Left renal cortex interstitium (tissue), 4 donors: ENCODE results near the gene CHDH. TPM values are rescaled to one million over a fixed set of nuclear protein-coding genes. Genes with fewer than 3 reads are reported as not detected.

Source experiments
- DNase-seq, 4 donors: peaks; one replicate each; pipeline ENCODE4 v3.0.0-alpha.2; 2013; ENCODE audit warnings: low read depth in 4 of 4, low spot score in 2 of 4, missing footprints in 1 of 4
- polyA plus RNA-seq, 4 donors: library from polyadenylated mRNA; unstranded; fragments of 120-200 nt; gene quantifications; one replicate each; pipeline ENCODE4 v1.2.1, GENCODE V29; 2013; ENCODE audit not compliant: insufficient read length in 4 of 4

The CHDH gene
- polyA plus RNA-seq, 4 donors, result 7.2 to 10.7 (median 9.4) TPM

- DNase-seq, result no peak
Measured at GRCh38 chr3:53812434-53812833, 33.8 kb downstream of the CHDH start.

GRCh38 chr3:53811143-53811927 is 34.9 kb downstream of the CHDH start:
- no peak for DNase-seq

GRCh38 chr3:53809764-53810400 is 36.3 kb downstream of the CHDH start:
- no peak for DNase-seq

- no peak for DNase-seq
Measured at GRCh38 chr3:53809267-53809666, 37.0 kb downstream of the CHDH start.

GRCh38 chr3:53808496-53808895 is 37.7 kb downstream of the CHDH start:
- no peak for DNase-seq

GRCh38 chr3:53807117-53807810 is 39.0 kb downstream of the CHDH start:
- no peak for DNase-seq

GRCh38 chr3:53806182-53807116 is 39.8 kb downstream of the CHDH start:
- no peak for DNase-seq

GRCh38 chr3:53805463-53806159 is 40.6 kb downstream of the CHDH start:
- DNase-seq, result no peak

GRCh38 chr3:53804697-53805462 is 41.3 kb downstream of the CHDH start:
- DNase-seq, result no peak

GRCh38 chr3:53803816-53804695 is 42.2 kb downstream of the CHDH start:
- DNase-seq, result no peak

- DNase-seq, result no peak
Measured at GRCh38 chr3:53803124-53803815, 42.9 kb downstream of the CHDH start.

GRCh38 chr3:53802256-53802880 is 43.9 kb downstream of the CHDH start:
- DNase-seq, result no peak

GRCh38 chr3:53801319-53801718 is 44.9 kb downstream of the CHDH start:
- DNase-seq, result no peak

GRCh38 chr3:53800041-53800906 is 45.9 kb downstream of the CHDH start:
- no peak for DNase-seq

- DNase-seq, result no peak
Measured at GRCh38 chr3:53799338-53799865, 46.8 kb downstream of the CHDH start.

GRCh38 chr3:53798144-53798543 is 48.1 kb downstream of the CHDH start:
- no peak for DNase-seq
